ENCODE measurements around the gene PPDPF. TPM values are rescaled to one million over a fixed set of nuclear protein-coding genes. Genes with fewer than 3 reads are reported as not detected.
A peak's percentile ranks its signal among the peaks of the same experiment; 100 is the strongest.

Gene PPDPF
- total RNA-seq, 2 donors from 2014 or later = 91.0 to 130 TPM

GRCh38 chr20:63492518-63492917, 28.0 kb upstream of the PPDPF start:
- Mint-ChIP-seq H3K27me3 (ENCODE audit: low read depth) (peaks cover 23% of the 10 kb centered on the region), H3K36me3 (ENCODE audit: insufficient read depth in 2 of 2) (no peaks in the 10 kb centered on the region), H3K9me3 (peaks cover 0 to 3% of the 10 kb centered on the region in 2 donors), H3K4me3 (no peak overlapping the region), H3K27ac (no peak overlapping the region), H3K4me1 (ENCODE audit: low read depth) (no peaks in the 10 kb centered on the region)
- DNase-seq (no peak), ATAC-seq (replicated peaks in 1 of 2) (no peak)

- Mint-ChIP-seq H3K36me3 (ENCODE audit: insufficient read depth in 2 of 2) (no peaks in the 10 kb centered on the region), H3K27ac (no peak overlapping the region), H3K9me3 (peaks cover 0 to 3% of the 10 kb centered on the region in 2 donors), H3K4me1 (ENCODE audit: low read depth) (no peaks in the 10 kb centered on the region), H3K4me3 (no peak overlapping the region), H3K27me3 (ENCODE audit: low read depth) (peaks cover 28% of the 10 kb centered on the region)
- no peak for DNase-seq
- ATAC-seq (replicated peaks in 1 of 2) = no peak
These were observed 27.6 kb upstream of the PPDPF start for GRCh38 chr20:63492982-63493381.

- ATAC-seq (replicated peaks in 1 of 2) (no peak), DNase-seq (no peak)
- Mint-ChIP-seq H3K36me3 (ENCODE audit: insufficient read depth in 2 of 2) (no peaks in the 10 kb centered on the region), H3K27me3 (ENCODE audit: low read depth) (peaks cover 31% of the 10 kb centered on the region), H3K27ac (no peak overlapping the region), H3K9me3 (peaks cover 0 to 3% of the 10 kb centered on the region in 2 donors), H3K4me1 (ENCODE audit: low read depth) (no peaks in the 10 kb centered on the region), H3K4me3 (no peak overlapping the region)
These were observed 27.0 kb upstream of the PPDPF start for GRCh38 chr20:63493563-63494020.

- ATAC-seq (replicated peaks in 1 of 2) = no peak
- Mint-ChIP-seq H3K9me3 (peaks cover 0 to 3% of the 10 kb centered on the region in 2 donors), H3K4me1 (ENCODE audit: low read depth) (no peaks in the 10 kb centered on the region), H3K4me3 (no peak overlapping the region), H3K36me3 (ENCODE audit: insufficient read depth in 2 of 2) (no peaks in the 10 kb centered on the region), H3K27ac (no peak overlapping the region), H3K27me3 (ENCODE audit: low read depth) (peaks cover 31% of the 10 kb centered on the region)
- no peak for DNase-seq
These were observed 26.5 kb upstream of the PPDPF start for GRCh38 chr20:63494084-63494419.

- H3K4me3 Mint-ChIP-seq = no peak overlapping the region
- no peaks in the 10 kb centered on the region for H3K36me3 Mint-ChIP-seq (ENCODE audit: insufficient read depth in 2 of 2)
- peaks cover 31% of the 10 kb centered on the region for H3K27me3 Mint-ChIP-seq (ENCODE audit: low read depth)
- no peak for DNase-seq
- H3K27ac Mint-ChIP-seq = no peak overlapping the region
- no peaks in the 10 kb centered on the region for H3K4me1 Mint-ChIP-seq (ENCODE audit: low read depth)
- no peak for ATAC-seq (replicated peaks in 1 of 2)
- H3K9me3 Mint-ChIP-seq = peaks cover 0 to 3% of the 10 kb centered on the region in 2 donors
These were observed 26.0 kb upstream of the PPDPF start for GRCh38 chr20:63494420-63495166.

- no peak overlapping the region for H3K4me3 Mint-ChIP-seq
- H3K27me3 Mint-ChIP-seq (ENCODE audit: low read depth) = peaks cover 31% of the 10 kb centered on the region
- H3K27ac Mint-ChIP-seq = no peak overlapping the region
- H3K4me1 Mint-ChIP-seq (ENCODE audit: low read depth) = no peaks in the 10 kb centered on the region
- ATAC-seq (replicated peaks in 1 of 2) (no peak), DNase-seq (no peak)
- H3K36me3 Mint-ChIP-seq (ENCODE audit: insufficient read depth in 2 of 2) = no peaks in the 10 kb centered on the region
- H3K9me3 Mint-ChIP-seq = peaks cover 0 to 3% of the 10 kb centered on the region in 2 donors
These were observed 25.3 kb upstream of the PPDPF start for GRCh38 chr20:63495167-63495720.

- peak; percentile 67 to 75 for ATAC-seq (replicated peaks in 1 of 2)
- no peaks in the 10 kb centered on the region for H3K36me3 Mint-ChIP-seq (ENCODE audit: insufficient read depth in 2 of 2)
- H3K27ac Mint-ChIP-seq = no peak overlapping the region
These were observed 24.6 kb upstream of the PPDPF start for GRCh38 chr20:63495741-63496595.

GRCh38 chr20:63496596-63497120, 23.9 kb upstream of the PPDPF start:
- Mint-ChIP-seq H3K9me3 (peaks cover 0 to 3% of the 10 kb centered on the region in 2 donors), H3K4me3 (peak overlapping the region; percentile 57 to 67), H3K4me1 (ENCODE audit: low read depth) (no peaks in the 10 kb centered on the region), H3K27ac (no peak overlapping the region), H3K27me3 (ENCODE audit: low read depth) (peaks cover 25% of the 10 kb centered on the region), H3K36me3 (ENCODE audit: insufficient read depth in 2 of 2) (no peaks in the 10 kb centered on the region)
- ATAC-seq (replicated peaks in 1 of 2) (peak; percentile 16 to 17), DNase-seq (no peak)

More at GRCh38 chr20:63495741-63496595, 24.6 kb upstream of the PPDPF start:
- Mint-ChIP-seq H3K27me3 (ENCODE audit: low read depth) (peaks cover 31% of the 10 kb centered on the region), H3K4me3 (peak overlapping the region; percentile 57 to 67), H3K9me3 (peaks cover 0 to 3% of the 10 kb centered on the region in 2 donors), H3K4me1 (ENCODE audit: low read depth) (no peaks in the 10 kb centered on the region)
- peak; percentile 74 to 82 for DNase-seq

- Mint-ChIP-seq H3K4me3 (no peak overlapping the region), H3K36me3 (ENCODE audit: insufficient read depth in 2 of 2) (no peaks in the 10 kb centered on the region), H3K27me3 (ENCODE audit: low read depth) (peaks cover 22% of the 10 kb centered on the region), H3K4me1 (ENCODE audit: low read depth) (no peaks in the 10 kb centered on the region), H3K9me3 (peaks cover 0 to under 1% of the 10 kb centered on the region in 2 donors), H3K27ac (no peak overlapping the region)
- ATAC-seq (replicated peaks in 1 of 2) (no peak), DNase-seq (no peak)
These were observed 23.2 kb upstream of the PPDPF start for GRCh38 chr20:63497138-63497945.

- no peak for ATAC-seq (replicated peaks in 1 of 2)
- Mint-ChIP-seq H3K4me3 (peak overlapping the region in 1 of 2 donors; percentile 61), H3K27ac (no peak overlapping the region), H3K36me3 (ENCODE audit: insufficient read depth in 2 of 2) (no peaks in the 10 kb centered on the region), H3K9me3 (no peaks in the 10 kb centered on the region), H3K27me3 (ENCODE audit: low read depth) (peaks cover 19% of the 10 kb centered on the region), H3K4me1 (ENCODE audit: low read depth) (no peaks in the 10 kb centered on the region)
- DNase-seq = no peak
These were observed 22.3 kb upstream of the PPDPF start for GRCh38 chr20:63497946-63498935.

- Mint-ChIP-seq H3K27me3 (ENCODE audit: low read depth) (peaks cover 19% of the 10 kb centered on the region), H3K4me3 (peak within 1 kb of the TSS in 1 of 2 donors; percentile 61), H3K9me3 (no peaks in the 10 kb centered on the region), H3K36me3 (ENCODE audit: insufficient read depth in 2 of 2) (no peaks in the 10 kb centered on the region), H3K4me1 (ENCODE audit: low read depth) (no peaks in the 10 kb centered on the region), H3K27ac (no peak within 1 kb of the TSS)
- peak; percentile 32 to 43 for ATAC-seq (replicated peaks in 1 of 2)
- peak; percentile 41 to 44 for DNase-seq
These were observed 21.6 kb upstream of the PPDPF start, which contains the start of gene EEF1A2 for GRCh38 chr20:63498960-63499337. Gene EEF1A2 (minus strand): TSS chr20:63499083. CDS start chr20:63497763, 1,320 bp downstream.
